ENCODE results near the gene ADCY1. TPM values are rescaled to one million over a fixed set of nuclear protein-coding genes. Genes with fewer than 3 reads are reported as not detected.

ADCY1 gene
- total RNA-seq, 4 donors from 2014 or later: 0.15 to 0.72 (median 0.26) TPM

- Histone ChIP-seq H3K27ac (no peak overlapping the region), H3K4me1 (no peaks in the 10 kb centered on the region), H3K27me3 (no peaks in the 10 kb centered on the region), H3K9me3 (no peaks in the 10 kb centered on the region), H3K36me3 (no peaks in the 10 kb centered on the region), H3K4me3 (no peak overlapping the region)
- TF ChIP-seq EP300 (IDR thresholded peaks at IDR 0.05) (no peak), POLR2A (IDR thresholded peaks at IDR 0.05) (no peak), CTCF (IDR thresholded peaks at IDR 0.05) (no peak), POLR2AphosphoS5 (IDR thresholded peaks at IDR 0.05) (no peak)
- no peak for DNase-seq (ENCODE audit: low spot score in 2 of 2)
- WGBS: 97% methylated on average over 2 of the region's 2 CpGs
Observed at GRCh38 chr7:45638916-45639315, 64.7 kb downstream of the ADCY1 start.

GRCh38 chr7:45642044-45642443, 67.9 kb downstream of the ADCY1 start:
- Histone ChIP-seq H3K27me3 (no peaks in the 10 kb centered on the region), H3K4me3 (no peak overlapping the region), H3K36me3 (no peaks in the 10 kb centered on the region), H3K9me3 (no peaks in the 10 kb centered on the region), H3K27ac (no peak overlapping the region), H3K4me1 (no peaks in the 10 kb centered on the region)
- 89% methylated on average over 1 of the region's 1 CpG for WGBS
- peak in 1 of 2 donors; percentile 9 for DNase-seq (ENCODE audit: low spot score in 2 of 2)
- TF ChIP-seq POLR2A (IDR thresholded peaks at IDR 0.05): no peak
- no peak for TF ChIP-seq CTCF (IDR thresholded peaks at IDR 0.05)
- no peak for TF ChIP-seq POLR2AphosphoS5 (IDR thresholded peaks at IDR 0.05)
- TF ChIP-seq EP300 (IDR thresholded peaks at IDR 0.05): no peak

GRCh38 chr7:45643630-45644029, 69.5 kb downstream of the ADCY1 start:
- H3K9me3 ChIP-seq: no peaks in the 10 kb centered on the region
- 87% methylated on average over 7 of the region's 7 CpGs for WGBS
- no peaks in the 10 kb centered on the region for H3K27me3 ChIP-seq
- peak in 1 of 2 donors; percentile 20 for DNase-seq (ENCODE audit: low spot score in 2 of 2)
- H3K36me3 ChIP-seq: no peaks in the 10 kb centered on the region
- no peak overlapping the region for H3K27ac ChIP-seq
- no peak overlapping the region for H3K4me3 ChIP-seq
- TF ChIP-seq CTCF (IDR thresholded peaks at IDR 0.05) (no peak), POLR2A (IDR thresholded peaks at IDR 0.05) (no peak), POLR2AphosphoS5 (IDR thresholded peaks at IDR 0.05) (no peak), EP300 (IDR thresholded peaks at IDR 0.05) (no peak)
- no peaks in the 10 kb centered on the region for H3K4me1 ChIP-seq

- peak in 1 of 2 donors; percentile 16 for DNase-seq (ENCODE audit: low spot score in 2 of 2)
- 83% methylated on average over 4 of the region's 4 CpGs for WGBS
- no peak for TF ChIP-seq EP300 (IDR thresholded peaks at IDR 0.05)
- no peak for TF ChIP-seq POLR2A (IDR thresholded peaks at IDR 0.05)
- no peak for TF ChIP-seq CTCF (IDR thresholded peaks at IDR 0.05)
- TF ChIP-seq POLR2AphosphoS5 (IDR thresholded peaks at IDR 0.05): no peak
Observed at GRCh38 chr7:45644237-45644636, 70.1 kb downstream of the ADCY1 start.

DNA sequence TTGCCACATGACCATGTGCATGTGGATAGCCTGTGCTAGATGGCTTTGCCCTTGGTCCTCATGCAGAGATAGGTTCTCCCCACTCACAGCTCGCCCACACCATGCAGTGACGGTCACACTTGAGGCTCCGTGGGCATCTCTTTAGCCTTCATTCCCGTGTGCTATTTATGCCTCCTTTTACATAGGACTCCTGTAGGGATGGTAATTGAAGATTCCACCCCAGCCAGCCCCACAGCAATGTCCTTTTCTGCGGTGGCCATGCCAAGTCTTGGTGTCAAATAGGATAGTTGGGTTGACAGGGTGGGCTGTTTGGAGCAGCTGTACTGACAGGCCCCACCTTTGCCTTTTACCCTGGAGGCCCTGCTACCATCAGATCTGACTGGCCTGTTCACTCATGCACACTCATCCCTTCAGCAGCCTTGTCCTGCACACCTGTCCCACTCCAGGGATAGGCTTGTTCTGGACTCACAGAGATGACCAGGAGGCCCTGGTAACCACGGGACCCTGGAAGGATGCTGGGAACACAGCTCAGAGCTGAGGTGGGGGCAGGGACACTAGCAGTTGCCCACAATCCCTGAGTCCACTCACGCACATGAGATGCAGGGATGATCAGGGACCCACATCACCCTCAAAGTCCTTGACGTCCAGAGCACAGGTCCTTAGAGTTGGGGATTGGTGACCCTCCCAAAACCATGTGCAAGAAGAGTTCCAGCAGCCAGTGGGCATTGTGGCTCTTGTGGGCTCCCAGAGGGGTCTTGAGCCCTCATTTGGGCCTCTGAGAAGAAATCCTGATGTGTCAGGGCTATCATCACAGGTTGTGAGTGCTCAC, 71.2 kb downstream of the ADCY1 start:
- TF ChIP-seq POLR2AphosphoS5 (IDR thresholded peaks at IDR 0.05): no peak
- TF ChIP-seq POLR2A (IDR thresholded peaks at IDR 0.05): no peak
- TF ChIP-seq CTCF (IDR thresholded peaks at IDR 0.05): no peak
- TF ChIP-seq EP300 (IDR thresholded peaks at IDR 0.05): no peak
- Histone ChIP-seq H3K36me3 (no peaks in the 10 kb centered on the region), H3K27me3 (no peaks in the 10 kb centered on the region), H3K27ac (no peak overlapping the region), H3K4me1 (no peaks in the 10 kb centered on the region), H3K9me3 (no peaks in the 10 kb centered on the region), H3K4me3 (no peak overlapping the region)
- peak in 1 of 2 donors; percentile 49 for DNase-seq (ENCODE audit: low spot score in 2 of 2)
- WGBS: 96% methylated on average over 7 of the region's 8 CpGs

More at GRCh38 chr7:45644237-45644636, 70.1 kb downstream of the ADCY1 start:
- no peaks in the 10 kb centered on the region for H3K4me1 ChIP-seq
- H3K4me3 ChIP-seq: no peak overlapping the region
- no peak overlapping the region for H3K27ac ChIP-seq
- H3K36me3 ChIP-seq: no peaks in the 10 kb centered on the region
- H3K27me3 ChIP-seq: no peaks in the 10 kb centered on the region
- H3K9me3 ChIP-seq: no peaks in the 10 kb centered on the region

Measured in suprapubic skin (tissue), 4 donors.